Epithelial cell of esophagus (primary cell): ENCODE results near the gene MAML3.
A peak's percentile ranks its signal among the peaks of the same experiment; 100 is the strongest.

Experiments
- DNase-seq: peaks from one replicate; pipeline ENCODE4 v3.0.0; 2010; ENCODE audit warnings: low read depth
- H3K4me3 ChIP-seq: 2 replicates; pipeline ENCODE4 v1.5.1; 2011; ENCODE audit warnings: mild to moderate bottlenecking, low read length, control low read depth
- CTCF ChIP-seq: IDR thresholded peaks from 2 replicates; pipeline ENCODE4 v1.5.1; 2011; ENCODE audit warnings: low read depth, mild to moderate bottlenecking, low read length, control low read depth, inconsistent platforms; ENCODE audit not compliant: insufficient read depth; ENCODE audit errors: missing control alignments

The MAML3 gene

GRCh38 chr4:139749835-139750498, 404.0 kb downstream of the MAML3 start:
- H3K4me3 ChIP-seq, result no peak overlapping the region
- TF ChIP-seq CTCF, result no peak
- DNase-seq, result no peak

- H3K4me3 ChIP-seq, result no peak overlapping the region
- no peak for TF ChIP-seq CTCF
- DNase-seq, result no peak
Observed at GRCh38 chr4:139749338-139749737, 404.6 kb downstream of the MAML3 start.

GRCh38 chr4:139746431-139747171, 407.4 kb downstream of the MAML3 start:
- no peak for TF ChIP-seq CTCF
- no peak overlapping the region for H3K4me3 ChIP-seq
- DNase-seq, result no peak

- TF ChIP-seq CTCF, result no peak
- H3K4me3 ChIP-seq, result no peak overlapping the region
- no peak for DNase-seq
Observed at GRCh38 chr4:139745111-139745639, 408.8 kb downstream of the MAML3 start.

- H3K4me3 ChIP-seq, result no peak overlapping the region
- DNase-seq, result no peak
- no peak for TF ChIP-seq CTCF
Observed at GRCh38 chr4:139744232-139744631, 409.8 kb downstream of the MAML3 start.

GRCh38 chr4:139743027-139743426, 411.0 kb downstream of the MAML3 start:
- DNase-seq, result peak; percentile 67
- no peak for TF ChIP-seq CTCF
- no peak overlapping the region for H3K4me3 ChIP-seq
